HepG2 (cell line): Measurements from ENCODE around the gene GCH1. TPM values are rescaled to one million over a fixed set of nuclear protein-coding genes. Genes with fewer than 3 reads are reported as not detected.

Experiments
- ARHGAP35 ChIP-seq: sonication (generic); formaldehyde crosslinking; IDR thresholded peaks from 2 replicates; pipeline ENCODE4 v1.9.0; 2022; ENCODE audit warnings: mild to moderate bottlenecking, inconsistent platforms, moderate library complexity, missing genetic modification reagents, borderline replicate concordance
- CCAR2 ChIP-seq: fragments of 200-400 bp; formaldehyde crosslinking; optimal IDR thresholded peaks from 2 replicates; pipeline ENCODE3; 2018; ENCODE audit warnings: low read depth, mild to moderate bottlenecking, low read length, moderate library complexity
- LBX2 ChIP-seq: sonication (generic); formaldehyde crosslinking; IDR thresholded peaks from 2 replicates; pipeline ENCODE4 v1.5.0; 2020; ENCODE audit warnings: missing genetic modification reagents, mild to moderate bottlenecking, borderline replicate concordance
- MBD4 ChIP-seq: IDR thresholded peaks from 2 replicates; pipeline ENCODE4 v1.6.1; 2012; ENCODE audit warnings: low read length, inconsistent platforms, borderline replicate concordance
- MEF2D ChIP-seq: sonication (generic); formaldehyde crosslinking; IDR thresholded peaks from 2 replicates; pipeline ENCODE4 v1.5.1; 2020; ENCODE audit warnings: mild to moderate bottlenecking, missing genetic modification reagents
- MNT ChIP-seq: fragments of 450-650 bp; IDR thresholded peaks from 2 replicates; pipeline ENCODE4 v1.6.1; 2016
- NCOR1 ChIP-seq: fragments of 200-600 bp; sonication (generic); IDR thresholded peaks from 2 replicates; pipeline ENCODE4 v1.7.0; 2017; ENCODE audit warnings: antibody characterized with exemption, low read length, borderline replicate concordance
- NFRKB ChIP-seq: fragments of 450-650 bp; IDR thresholded peaks from 2 replicates; pipeline ENCODE4 v1.6.1; 2017
- NR2F2 ChIP-seq: IDR thresholded peaks from 2 replicates; pipeline ENCODE4 v1.6.1; 2012; ENCODE audit warnings: low read depth, inconsistent platforms, borderline replicate concordance
- RAD51 ChIP-seq: fragments of 450-650 bp; IDR thresholded peaks from 2 replicates; pipeline ENCODE4 v1.6.1; 2016; ENCODE audit warnings: borderline replicate concordance
- RBFOX2 ChIP-seq: fragments of 200-400 bp; formaldehyde crosslinking; IDR thresholded peaks from 2 replicates; pipeline ENCODE4 v1.6.1; 2017; ENCODE audit warnings: low read depth, mild to moderate bottlenecking, low read length
- SMARCE1 ChIP-seq: fragments of 450-650 bp; IDR thresholded peaks from 2 replicates; pipeline ENCODE4 v1.6.1; 2017; ENCODE audit warnings: borderline replicate concordance
- SNAPC4 ChIP-seq: sonication (generic); formaldehyde crosslinking; IDR thresholded peaks from 2 replicates; pipeline ENCODE4 v1.4.0; 2020; ENCODE audit warnings: mild to moderate bottlenecking, missing genetic modification reagents
- SRF ChIP-seq: IDR thresholded peaks from 2 replicates; pipeline ENCODE4 v1.6.1; 2011; ENCODE audit warnings: mild to moderate bottlenecking, low read depth, low read length, moderate library complexity
- TFE3 ChIP-seq: IDR thresholded peaks from 2 replicates; pipeline ENCODE4 v1.6.1; 2016
- ZBTB20 ChIP-seq: sonication (generic); formaldehyde crosslinking; IDR thresholded peaks from 2 replicates; pipeline ENCODE4 v1.8.1; 2023; ENCODE audit warnings: missing genetic modification reagents, low read depth, mild to moderate bottlenecking, borderline replicate concordance
- ZFP36 ChIP-seq: fragments of 150-350 bp; IDR thresholded peaks from 2 replicates; pipeline ENCODE4 v1.6.1; 2018; ENCODE audit warnings: borderline replicate concordance, low read length, low read depth; ENCODE audit not compliant: partially characterized antibody
- ZFP41 ChIP-seq: sonication (generic); formaldehyde crosslinking; IDR thresholded peaks from 2 replicates; pipeline ENCODE4 v1.4.0; 2020; ENCODE audit warnings: mild to moderate bottlenecking, missing genetic modification reagents, borderline replicate concordance
- ZMYM2 ChIP-seq: sonication (generic); formaldehyde crosslinking; IDR thresholded peaks from 2 replicates; pipeline ENCODE4 v1.8.0; 2022; ENCODE audit warnings: mild to moderate bottlenecking, missing genetic modification reagents
- ZNF235 ChIP-seq: sonication (generic); formaldehyde crosslinking; IDR thresholded peaks from 2 replicates; pipeline ENCODE4 v1.8.1; 2023; ENCODE audit warnings: mild to moderate bottlenecking, missing genetic modification reagents, borderline replicate concordance
- ZNF564 ChIP-seq: sonication (generic); formaldehyde crosslinking; IDR thresholded peaks from 2 replicates; pipeline ENCODE4 v1.8.1; 2023; ENCODE audit warnings: mild to moderate bottlenecking, missing genetic modification reagents
- ZNF605 ChIP-seq: sonication (generic); formaldehyde crosslinking; IDR thresholded peaks from 2 replicates; pipeline ENCODE4 v1.8.0; 2022; ENCODE audit warnings: mild to moderate bottlenecking, missing genetic modification reagents
- ZNF891 ChIP-seq: sonication (generic); formaldehyde crosslinking; IDR thresholded peaks from 2 replicates; pipeline ENCODE4 v1.5.0; 2020; ENCODE audit warnings: mild to moderate bottlenecking, missing genetic modification reagents
- ZSCAN12 ChIP-seq: sonication (generic); formaldehyde crosslinking; IDR thresholded peaks from 2 replicates; pipeline ENCODE4 v1.9.0; 2021; ENCODE audit warnings: mild to moderate bottlenecking, missing genetic modification reagents
- ZSCAN31 ChIP-seq: sonication (generic); formaldehyde crosslinking; IDR thresholded peaks from 2 replicates; pipeline ENCODE4 v1.5.0; 2020; ENCODE audit warnings: low read depth, mild to moderate bottlenecking, missing genetic modification reagents
- polyA plus RNA-seq, 8 experiments: library from polyadenylated mRNA; depleted of rRNA in 3 of 8; stranded (reverse) in 7 of 8; unstranded in 1 of 8; fragments of >200 nt; fragmentation: Illumina TruSeq in 4 of 8; extraction: Trizol in 4 of 8; gene quantifications; 2 replicates each; pipeline versions ENCODE4 v1.2.1 to v1.2.3, GENCODE V29; 2011 to 2016; ENCODE audit warnings: low read depth in 4 of 8, missing spikeins in 1 of 8, mixed read lengths in 1 of 8; ENCODE audit not compliant: insufficient read depth in 1 of 8
- total RNA-seq, 5 experiments: library from RNA; depleted of rRNA; stranded (reverse); fragments of >200 nt; fragmentation: Illumina TruSeq; extraction: Trizol; gene quantifications; 2 replicates each; pipeline ENCODE4 v1.2.3, GENCODE V29; 2016; ENCODE audit warnings: low read depth in 1 of 5

GCH1 gene
- total and polyA plus RNA-seq, 2 of the 13 experiments (the other 11 are each of a cell fraction or from before 2014, with no cell fraction given) = 15.0 to 25.2 TPM

GRCh38 chr14:54902143-54902520 is 494 bp downstream of the GCH1 start (continued):
- TF ChIP-seq SNAPC4 (CRISPR knock-in tag) (peak; percentile 77; the same call in 1 of the 2 replicates), ZSCAN12 (CRISPR knock-in tag) (no peak), ZNF235 (no peak), SRF (no peak), ZNF891 (CRISPR knock-in tag) (no peak), LBX2 (CRISPR knock-in tag) (no peak), ZBTB20 (CRISPR knock-in tag) (no peak), NCOR1 (no peak), NR2F2 (no peak), MBD4 (no peak), CCAR2 (no peak), ZFP36 (no peak), RBFOX2 (no peak), SMARCE1 (no peak), MNT (no peak), ZNF605 (CRISPR knock-in tag) (peak; percentile 67), RAD51 (no peak), MEF2D (CRISPR knock-in tag) (no peak; the same call in 1 of the 2 replicates), ARHGAP35 (CRISPR knock-in tag) (no peak), ZNF564 (CRISPR knock-in tag) (peak; percentile 8; the same call in 1 of the 2 replicates), TFE3 (no peak), ZSCAN31 (no peak), NFRKB (no peak), ZFP41 (no peak), ZMYM2 (no peak)
